GM21381 (cell line): Measurements from ENCODE around the gene NAT16.
"Not testable (repeated sequence)": the region's sequence is repeated elsewhere in the genome, so short reads cannot be mapped to it uniquely, and the experiment has no call there.

Experiments used
- ATAC-seq: cut with Tn5 transposase; IDR thresholded peaks from one replicate; pipeline ENCODE4 v1.9.1; 2021; ENCODE audit warnings: mild to moderate bottlenecking, moderate library complexity; ENCODE audit not compliant: unreplicated experiment

Gene NAT16

GRCh38 chr7:101161692-101162471, 18.2 kb downstream of the NAT16 start:
- no peak for ATAC-seq

DNA sequence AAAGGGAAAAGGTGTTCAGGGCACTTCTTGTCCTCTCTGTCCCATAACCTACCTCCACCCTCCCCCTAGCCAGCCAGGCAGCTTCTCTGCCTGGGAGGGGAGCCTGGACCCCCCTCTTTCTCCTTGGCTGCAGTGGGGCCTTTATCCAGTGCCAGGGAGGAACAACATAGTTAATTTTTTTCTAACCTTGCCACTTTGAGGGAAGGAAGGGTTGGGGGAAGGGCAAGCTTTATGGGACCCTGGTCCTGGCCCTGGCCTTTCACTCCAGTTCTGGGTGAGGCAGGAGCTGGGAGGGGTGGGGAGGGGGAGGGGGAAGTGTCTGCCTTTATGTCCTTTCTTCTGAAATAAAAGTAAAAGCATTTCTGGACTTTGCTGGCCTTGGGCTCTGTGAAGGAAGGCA, 19.2 kb downstream of the NAT16 start:
- ATAC-seq = no peak

- no peak for ATAC-seq
Measured at GRCh38 chr7:101159696-101160674, 20.1 kb downstream of the NAT16 start.

- ATAC-seq = no peak
Measured at GRCh38 chr7:101156866-101157589, 23.1 kb downstream of the NAT16 start.

DNA sequence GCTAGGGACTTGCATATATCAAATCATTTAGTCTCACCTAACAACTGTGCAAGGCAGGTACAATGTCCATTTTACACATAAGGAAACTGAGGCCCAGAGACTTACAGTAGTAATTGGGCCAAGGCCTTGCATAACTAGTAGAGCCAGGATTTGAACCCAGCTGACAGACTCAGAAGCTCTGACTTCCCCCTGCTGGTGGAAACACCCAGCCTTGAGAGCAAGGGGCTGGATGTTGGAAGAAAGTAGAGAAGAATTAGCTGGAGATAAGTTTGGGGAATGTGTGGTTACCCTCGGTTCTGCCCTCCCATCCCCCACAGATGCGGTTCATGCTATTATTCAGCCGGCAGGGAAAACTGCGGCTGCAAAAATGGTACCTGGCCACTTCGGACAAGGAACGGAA, 23.8 kb downstream of the NAT16 start:
- no peak for ATAC-seq

DNA sequence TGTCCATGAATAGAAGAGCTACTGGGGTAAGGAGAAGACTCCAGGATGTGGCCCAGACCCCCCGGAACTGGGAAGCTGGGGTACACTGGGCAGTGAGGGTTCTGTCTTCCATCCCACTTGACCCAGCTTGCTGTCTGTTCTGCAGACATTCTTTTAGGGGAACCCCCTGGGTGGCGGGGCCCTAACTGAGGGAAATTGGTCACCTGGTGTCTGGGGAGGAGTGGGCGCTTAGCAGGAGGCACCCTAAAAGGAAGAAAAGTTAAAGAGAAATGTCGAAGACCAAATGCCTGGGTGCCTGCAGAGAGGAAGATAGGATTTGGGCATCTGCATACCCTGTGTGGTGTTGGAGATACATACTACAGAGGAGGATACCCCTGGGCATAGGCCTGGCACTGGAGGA, 24.8 kb downstream of the NAT16 start:
- ATAC-seq = no peak

DNA sequence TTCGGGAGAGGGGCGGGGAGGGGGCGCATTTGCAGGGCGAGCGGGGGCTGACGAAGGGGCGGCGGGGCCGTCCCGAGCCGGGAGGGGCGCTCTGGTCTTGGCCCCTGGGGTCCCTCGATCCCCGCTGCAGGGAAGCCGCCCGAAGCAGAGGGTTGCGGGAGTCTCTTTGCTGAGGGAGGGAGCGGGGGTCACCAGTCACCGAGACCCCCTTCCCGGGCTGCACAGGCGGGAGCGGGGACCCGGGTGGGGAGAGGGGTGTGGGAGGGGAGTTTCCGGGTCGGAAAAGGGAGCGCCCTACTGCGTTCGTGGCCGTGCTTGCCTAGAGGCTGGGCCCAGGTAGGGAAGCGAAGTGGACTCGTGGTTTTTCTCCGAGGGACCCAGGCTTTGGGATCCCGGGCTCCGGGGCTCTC, 25.4 kb downstream of the NAT16 start:
- no peak for ATAC-seq

GRCh38 chr7:101153969-101154692, 26.0 kb downstream of the NAT16 start, which contains the start of gene AP1S1:
Gene AP1S1 (plus strand): TSS chr7:101154476. CDS start chr7:101154515, 39 bp downstream.
- ATAC-seq = peak; percentile 79

DNA sequence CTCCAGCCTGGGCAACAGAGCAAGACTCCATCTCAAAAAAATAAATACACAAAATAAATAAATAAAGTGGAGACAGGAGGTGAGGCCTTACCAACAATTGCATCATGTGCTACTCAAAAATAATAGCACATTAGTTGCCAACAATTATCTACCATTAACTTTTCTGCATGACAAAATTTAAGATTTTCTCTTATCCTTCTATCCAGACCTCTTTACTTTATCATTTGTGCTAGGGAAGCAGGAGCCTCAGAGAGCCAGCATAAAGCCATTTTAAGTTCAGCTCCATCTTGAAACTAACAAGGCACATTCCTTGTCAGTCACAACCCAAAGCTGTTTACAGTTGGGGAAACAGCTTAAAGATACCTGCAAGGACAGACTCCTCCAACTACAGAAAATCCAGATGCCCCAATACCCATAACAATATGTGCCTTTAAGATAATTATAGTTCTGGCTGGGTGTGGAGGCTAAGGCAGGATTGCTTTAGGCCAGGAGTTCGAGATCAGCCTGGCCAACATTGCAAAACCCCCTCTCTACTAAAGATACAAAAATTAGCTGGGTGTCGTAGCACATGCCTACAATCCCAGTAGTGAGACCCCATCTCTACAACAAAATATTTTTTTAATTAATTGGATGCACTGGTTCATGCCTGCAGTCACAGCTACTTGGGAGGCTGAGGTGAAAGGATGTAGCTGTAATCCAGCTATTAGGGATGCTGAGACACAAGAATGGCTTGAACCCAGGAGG, 28.0 kb downstream of the NAT16 start:
- ATAC-seq = no peak

DNA sequence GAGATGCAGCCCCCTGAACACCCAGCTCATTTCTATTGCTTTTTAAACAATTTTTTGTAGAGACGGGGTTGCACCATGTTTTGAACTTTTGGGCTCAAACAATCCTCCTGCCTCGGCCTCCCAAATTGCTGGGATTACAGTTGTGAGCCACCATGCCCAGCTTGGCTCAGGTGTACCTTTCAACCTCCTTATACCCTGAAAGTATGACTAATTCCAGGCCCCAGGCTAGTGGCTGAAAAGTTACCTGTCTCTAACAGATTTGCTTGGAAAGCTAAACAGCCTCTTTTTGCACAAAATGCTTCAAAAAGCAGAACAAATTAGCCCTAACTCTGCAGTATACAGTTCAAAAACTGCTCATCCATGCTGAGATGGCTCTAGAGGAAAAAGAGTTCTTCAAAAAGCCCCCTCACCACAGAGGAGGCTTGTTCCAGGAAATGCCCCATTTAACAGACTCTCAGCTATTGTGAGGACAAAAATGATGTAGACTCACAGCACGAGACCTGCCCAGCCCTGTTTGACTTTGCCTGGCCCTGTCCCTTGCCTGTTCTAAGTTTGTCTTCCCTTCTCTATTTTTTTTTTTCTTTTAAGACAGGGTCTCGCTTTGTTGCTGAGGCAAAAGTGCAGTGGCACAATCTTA, 39.2 kb downstream of the NAT16 start:
- no peak for ATAC-seq

GRCh38 chr7:101140339-101140699, 39.8 kb downstream of the NAT16 start:
- no peak for ATAC-seq

DNA sequence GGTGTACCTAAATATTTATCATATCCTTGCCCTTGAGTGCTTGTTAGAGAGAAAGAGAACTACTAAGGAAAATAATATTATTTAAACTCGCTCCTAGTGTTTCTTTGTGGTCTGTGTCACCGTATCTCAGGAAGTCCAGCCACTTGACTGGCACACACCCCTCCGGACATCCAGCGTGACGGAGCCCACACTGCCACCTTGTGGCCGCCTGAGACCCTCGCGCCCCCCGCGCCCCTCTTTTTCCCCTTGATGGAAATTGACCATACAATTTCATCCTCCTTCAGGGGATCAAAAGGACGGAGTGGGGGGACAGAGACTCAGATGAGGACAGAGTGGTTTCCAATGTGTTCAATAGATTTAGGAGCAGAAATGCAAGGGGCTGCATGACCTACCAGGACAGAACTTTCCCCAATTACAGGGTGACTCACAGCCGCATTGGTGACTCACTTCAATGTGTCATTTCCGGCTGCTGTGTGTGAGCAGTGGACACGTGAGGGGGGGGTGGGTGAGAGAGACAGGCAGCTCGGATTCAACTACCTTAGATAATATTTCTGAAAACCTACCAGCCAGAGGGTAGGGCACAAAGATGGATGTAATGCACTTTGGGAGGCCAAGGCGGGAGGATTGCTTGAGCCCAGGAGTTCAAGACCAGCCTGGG, 41.8 kb downstream of the NAT16 start:
- ATAC-seq = no peak

GRCh38 chr7:101137651-101138212, 42.4 kb downstream of the NAT16 start:
- no peak for ATAC-seq

DNA sequence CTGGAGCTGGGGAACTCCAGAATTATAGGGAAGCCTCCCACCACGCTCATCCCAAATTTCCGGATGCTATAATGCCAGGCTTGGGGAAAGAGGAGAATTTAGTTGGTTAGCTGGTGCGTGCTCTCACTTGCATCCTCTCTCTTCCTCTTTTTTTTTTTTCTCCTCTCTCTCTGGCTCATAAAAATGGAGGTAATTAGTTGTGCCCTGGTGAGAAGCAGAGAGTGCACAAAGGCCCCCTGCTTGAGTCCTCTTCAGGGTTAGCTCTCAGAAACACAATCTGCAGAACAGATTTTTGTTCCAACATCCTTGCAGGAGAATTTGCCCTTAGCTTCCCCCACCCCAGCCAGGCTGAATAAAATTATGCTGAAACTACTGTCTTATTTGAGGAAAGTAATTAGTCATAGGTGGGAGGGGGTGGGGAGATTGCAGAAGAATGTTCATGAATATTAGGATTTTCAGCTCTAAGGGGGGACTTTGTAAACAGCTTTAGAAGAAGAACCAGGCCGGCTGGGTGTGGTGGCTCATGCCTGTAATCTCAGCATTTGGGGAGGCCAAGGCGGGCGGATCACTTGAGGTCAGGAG, 45.6 kb downstream of the NAT16 start:
- no peak for ATAC-seq

DNA sequence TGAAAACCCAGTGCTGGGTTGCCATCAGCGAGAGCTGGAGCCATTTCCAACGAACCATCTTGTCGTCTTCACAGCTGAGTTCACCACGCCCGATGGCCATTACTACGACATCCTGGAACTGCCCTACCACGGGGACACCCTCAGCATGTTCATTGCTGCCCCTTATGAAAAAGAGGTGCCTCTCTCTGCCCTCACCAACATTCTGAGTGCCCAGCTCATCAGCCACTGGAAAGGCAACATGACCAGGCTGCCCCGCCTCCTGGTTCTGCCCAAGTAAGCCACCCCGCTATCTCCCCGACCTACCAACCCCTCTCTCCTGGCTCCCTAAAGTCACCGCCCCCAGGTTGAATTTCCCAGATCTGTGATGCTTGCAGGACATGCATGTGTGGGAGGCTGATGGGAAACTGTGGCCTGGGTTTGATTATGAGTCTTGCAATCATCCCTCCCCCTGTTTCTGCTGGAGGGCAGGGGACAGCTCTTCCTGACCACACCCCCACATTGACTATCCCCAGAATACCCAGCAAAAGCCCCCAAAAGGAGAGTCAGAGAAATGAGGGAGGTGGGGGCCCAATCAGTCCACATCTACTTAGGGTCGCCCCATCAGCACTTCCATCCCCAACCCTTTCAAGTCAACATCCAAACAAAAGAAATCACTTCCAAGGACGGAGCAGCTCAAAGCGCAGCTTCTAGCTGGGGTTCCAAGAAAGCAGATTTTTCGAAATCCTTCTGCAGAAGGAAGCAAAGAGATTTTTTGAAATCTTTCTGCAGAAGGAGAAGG, 46.3 kb downstream of the NAT16 start:
- no peak for ATAC-seq

- not testable (repeated sequence) for ATAC-seq
Measured at GRCh38 chr7:101132626-101133600, 47.2 kb downstream of the NAT16 start.
